GM18519 (cell line): ENCODE results near the gene NT5C2.

Experiments
- ATAC-seq: cut with Tn5 transposase; IDR thresholded peaks from one replicate; pipeline ENCODE4 v1.9.1; 2021; ENCODE audit warnings: mild to moderate bottlenecking, moderate library complexity; ENCODE audit not compliant: unreplicated experiment, low FRiP score

NT5C2 gene

GRCh38 chr10:103098240-103098639 lies 94.8 kb downstream of the NT5C2 start:
- ATAC-seq = no peak

DNA sequence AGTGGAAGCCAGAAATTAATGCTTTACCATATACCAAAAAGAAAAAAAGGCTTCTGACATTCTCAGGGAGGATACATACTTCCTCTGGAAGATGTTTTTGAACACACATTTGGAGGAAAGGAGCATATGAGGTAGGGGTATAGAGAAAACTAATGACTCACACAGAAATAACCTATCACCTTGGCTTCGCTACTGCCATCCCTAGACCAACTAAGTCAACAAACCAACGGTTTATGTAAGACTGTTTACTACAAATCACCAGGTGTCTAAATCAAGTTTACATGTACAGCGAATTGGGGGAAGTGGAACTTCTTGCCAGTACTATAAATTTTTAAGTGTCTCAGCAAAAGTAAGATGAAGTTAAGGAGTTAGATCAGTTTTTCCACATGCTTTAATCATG lies 96.9 kb downstream of the NT5C2 start:
- no peak for ATAC-seq

- no peak for ATAC-seq
Observed at GRCh38 chr10:103095005-103095404, 98.1 kb downstream of the NT5C2 start.

DNA sequence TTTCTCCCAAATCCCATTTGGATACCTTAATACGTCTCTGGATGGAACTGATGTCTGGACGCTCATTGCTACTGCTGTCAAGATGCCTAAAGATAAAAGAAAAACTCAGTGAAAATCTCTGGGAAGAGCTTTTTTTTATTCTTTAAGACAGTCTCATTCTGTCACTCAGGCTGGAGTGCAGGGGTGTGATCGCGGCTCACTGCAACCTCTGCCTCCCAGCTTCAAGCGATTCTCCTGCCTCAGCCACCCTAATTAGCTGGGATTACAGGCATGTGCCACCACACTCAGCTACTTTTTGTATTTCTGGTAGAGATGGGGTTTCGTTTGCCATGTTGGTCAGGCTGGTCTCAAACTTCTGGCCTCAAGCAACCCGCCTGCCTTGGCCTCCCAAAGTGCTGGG lies 102.2 kb downstream of the NT5C2 start:
- no peak for ATAC-seq

GRCh38 chr10:103089493-103089892 lies 103.6 kb downstream of the NT5C2 start:
- ATAC-seq = no peak

- no peak for ATAC-seq
Observed at GRCh38 chr10:103086799-103087198, 106.3 kb downstream of the NT5C2 start.

DNA sequence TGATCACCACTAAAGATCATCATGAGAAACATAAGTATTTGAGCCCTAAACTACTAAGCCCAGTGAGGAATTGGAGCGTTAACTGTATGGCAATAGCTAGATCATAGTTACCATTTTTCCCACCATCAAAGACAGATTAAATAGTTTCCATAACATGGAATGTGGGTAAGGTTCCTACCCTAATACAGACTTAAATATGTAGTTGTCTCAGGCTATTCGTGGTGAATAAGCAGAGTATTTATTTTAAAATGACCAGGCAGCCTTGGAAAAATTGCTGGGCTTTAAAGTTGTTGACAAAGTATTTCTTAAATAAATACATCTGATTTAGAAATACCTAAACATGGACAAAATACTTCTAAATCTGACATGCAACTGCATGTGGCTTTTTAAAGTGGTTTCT lies 106.8 kb downstream of the NT5C2 start:
- ATAC-seq = no peak

GRCh38 chr10:103083977-103084320 lies 109.1 kb downstream of the NT5C2 start:
- no peak for ATAC-seq

- ATAC-seq = no peak
Observed at GRCh38 chr10:103083266-103083976, 109.7 kb downstream of the NT5C2 start.

DNA sequence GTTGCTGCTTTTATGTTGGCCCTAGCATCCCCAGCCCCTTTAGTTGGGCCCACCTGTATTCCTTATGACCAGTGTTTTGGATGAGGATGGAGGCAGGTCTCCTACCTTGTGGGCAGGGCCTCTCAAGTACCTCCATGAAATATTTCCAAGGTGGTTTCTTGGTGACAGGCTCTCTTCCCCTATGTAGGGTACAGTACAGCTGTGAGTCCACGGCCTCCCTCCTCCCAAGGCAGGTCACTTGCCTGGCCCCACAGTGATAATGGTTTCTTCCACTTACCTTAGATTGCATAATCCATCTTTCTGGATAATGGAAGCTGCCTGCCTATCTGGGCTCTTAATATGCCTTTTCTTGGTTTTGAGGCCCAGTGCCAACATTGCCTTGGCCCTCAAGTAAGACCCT lies 110.4 kb downstream of the NT5C2 start:
- ATAC-seq = no peak

GRCh38 chr10:103080891-103081581 lies 112.0 kb downstream of the NT5C2 start:
- no peak for ATAC-seq

- no peak for ATAC-seq
Observed at GRCh38 chr10:103079946-103080345, 113.1 kb downstream of the NT5C2 start.

DNA sequence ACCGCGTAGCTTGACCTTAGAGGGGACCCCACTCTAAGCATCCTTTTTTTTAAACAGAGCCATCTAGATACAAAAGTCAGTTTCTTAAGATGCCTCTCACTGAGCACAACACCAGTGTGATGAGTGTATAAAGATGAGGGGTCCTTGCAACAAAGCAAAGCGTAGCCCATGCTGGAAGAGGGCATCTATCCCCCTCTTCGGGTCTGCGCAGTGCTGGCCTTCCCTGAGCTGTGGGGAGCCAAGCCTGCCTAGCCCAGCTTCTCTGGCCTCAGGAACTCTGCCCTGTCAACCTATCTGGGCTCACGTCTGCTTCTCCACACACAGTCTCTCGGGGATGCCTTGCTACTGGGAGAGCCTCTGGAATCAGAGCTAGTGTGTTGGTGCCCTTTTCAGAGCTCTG lies 114.0 kb downstream of the NT5C2 start:
- ATAC-seq = no peak

DNA sequence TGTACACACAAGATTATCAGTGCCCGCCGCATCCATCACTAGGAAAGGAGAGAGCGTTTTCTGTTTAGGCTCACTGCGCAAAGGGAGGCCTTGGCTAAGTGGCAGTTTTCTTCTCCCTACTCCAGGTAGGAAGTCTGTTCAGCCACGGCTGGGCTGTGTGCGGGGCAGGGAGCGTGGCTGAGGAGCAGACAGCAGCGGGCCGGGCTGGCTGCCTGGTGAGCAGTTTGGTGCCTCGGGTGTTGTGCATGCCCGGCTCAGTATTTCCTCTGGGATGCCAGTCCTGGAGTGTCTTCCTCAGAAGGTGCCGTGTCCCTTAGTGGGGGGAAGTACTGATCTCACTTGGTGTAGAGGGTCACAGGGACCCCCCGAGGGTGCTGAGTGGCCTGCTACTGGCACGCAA lies 114.4 kb downstream of the NT5C2 start:
- ATAC-seq = no peak

GRCh38 chr10:103078309-103078615 lies 114.8 kb downstream of the NT5C2 start:
- no peak for ATAC-seq

DNA sequence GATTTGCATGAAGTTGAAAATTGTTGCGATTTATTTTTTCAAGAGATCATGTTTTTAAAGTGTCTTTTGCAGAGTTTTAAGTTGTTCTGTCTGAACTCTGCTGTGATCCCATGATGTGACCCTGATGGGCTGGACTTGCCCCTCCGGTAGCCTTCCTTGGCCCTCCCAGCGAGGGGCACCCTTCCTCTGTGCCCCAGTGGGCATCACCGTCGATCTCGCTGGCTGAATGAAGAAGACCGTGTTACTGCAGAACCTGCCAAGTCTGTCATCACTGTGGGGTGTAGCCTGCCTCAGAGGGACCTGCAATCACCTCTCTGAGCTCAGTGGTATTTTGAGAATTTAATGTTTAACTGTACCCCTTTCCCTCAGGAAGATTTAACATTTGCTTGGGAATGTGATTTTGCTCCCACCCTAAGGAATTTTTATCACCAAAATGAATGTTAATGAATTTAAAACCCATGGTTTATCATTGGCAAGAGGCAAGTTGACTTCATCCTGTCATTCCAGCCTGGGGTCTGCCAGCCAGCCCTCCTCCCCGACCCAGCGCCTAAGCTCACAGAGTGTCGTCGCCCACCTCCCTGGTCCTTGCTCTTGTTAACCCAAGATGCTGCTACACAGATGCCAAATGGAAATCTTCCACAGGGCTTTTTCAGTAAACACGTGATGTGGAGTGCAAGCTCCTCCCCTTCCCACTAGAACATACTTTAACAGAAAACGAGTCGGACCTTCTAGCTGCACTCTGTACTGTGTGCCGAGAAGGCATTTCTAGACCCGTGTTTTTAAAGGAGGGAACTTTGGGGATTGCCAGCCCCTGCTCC lies 115.4 kb downstream of the NT5C2 start:
- ATAC-seq = no peak

DNA sequence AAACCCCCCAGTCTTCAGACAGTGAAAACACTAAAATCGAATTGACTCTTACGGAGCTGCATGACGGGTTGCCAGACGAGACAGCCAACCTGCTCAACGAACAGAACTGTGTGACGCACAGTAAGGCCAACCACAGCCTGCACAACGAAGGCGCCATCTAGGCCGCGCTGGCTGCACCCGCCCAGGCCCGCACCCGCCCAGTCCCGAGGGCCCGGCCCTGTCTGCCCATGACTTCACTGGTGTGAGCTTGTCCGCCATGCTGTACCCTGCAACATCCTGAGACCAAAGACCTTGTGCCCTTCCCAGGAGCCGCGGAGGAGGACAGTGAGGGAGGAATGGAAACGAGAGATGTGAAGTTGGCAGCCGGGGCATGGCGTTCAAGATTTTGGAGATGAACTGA lies 116.1 kb downstream of the NT5C2 start:
- no peak for ATAC-seq

DNA sequence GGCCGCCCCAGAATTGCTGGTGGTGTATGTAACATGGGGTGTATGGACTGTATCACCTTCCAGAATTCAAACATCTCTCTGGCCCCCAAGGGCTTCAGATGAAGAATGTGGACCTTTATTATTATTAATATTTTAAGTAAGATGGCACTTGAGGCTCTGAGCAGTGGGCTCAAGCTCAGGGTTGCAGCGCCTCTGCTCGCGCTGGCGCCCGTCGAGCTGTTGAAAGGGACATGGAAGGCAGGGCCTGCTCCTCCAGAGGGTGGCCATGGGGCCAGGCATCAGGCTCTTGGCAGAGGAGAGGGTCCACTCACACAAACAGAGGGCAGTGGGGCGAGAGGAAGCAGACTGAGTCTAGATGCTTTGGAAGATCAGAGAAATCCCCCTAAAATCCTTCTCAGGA lies 120.2 kb downstream of the NT5C2 start:
- ATAC-seq = no peak

GRCh38 chr10:103072276-103072675 lies 120.8 kb downstream of the NT5C2 start:
- ATAC-seq = no peak

- no peak for ATAC-seq
Observed at GRCh38 chr10:103069453-103070331, 123.4 kb downstream of the NT5C2 start.

- ATAC-seq = no peak
Observed at GRCh38 chr10:103067956-103068355, 125.1 kb downstream of the NT5C2 start.
